Peyer's patch (tissue), 4 donors: ENCODE results near the gene RGS9BP. TPM values are rescaled to one million over a fixed set of nuclear protein-coding genes. Genes with fewer than 3 reads are reported as not detected.
"Not testable (repeated sequence)": the region's sequence is repeated elsewhere in the genome, so short reads cannot be mapped to it uniquely, and the experiment has no call there.

ENCODE experiments used
- DNase-seq, 3 donors: peaks; one replicate each; pipeline ENCODE4 v3.0.0-alpha.2; 2017 to 2019
- H3K27ac ChIP-seq, 4 donors: fragments of 200-600 bp; sonication (generic); one replicate each; pipeline ENCODE4 v1.5.1; 2016 to 2019
- H3K27me3 ChIP-seq, 2 donors: fragments of 200-600 bp; sonication (generic); one replicate each; pipeline ENCODE4 v1.5.1; 2019
- H3K36me3 ChIP-seq, 3 donors: fragments of 200-600 bp; sonication (generic); one replicate each; pipeline ENCODE4 v1.5.1; 2016 to 2019
- H3K4me1 ChIP-seq, 4 donors: fragments of 200-600 bp; sonication (generic); one replicate each; pipeline ENCODE4 v1.5.1; 2016 to 2019
- H3K4me3 ChIP-seq, 4 donors: fragments of 200-600 bp; sonication (generic); 1 replicate in 3 of 4; 2 replicates in 1 of 4; pipeline ENCODE4 v1.5.1; 2016 to 2019; ENCODE audit warnings: mild to moderate bottlenecking in 1 of 4
- H3K9me3 ChIP-seq, 4 donors: fragments of 200-600 bp; sonication (generic); one replicate each; pipeline ENCODE4 v1.5.1; 2016 to 2019; ENCODE audit warnings: mild to moderate bottlenecking in 1 of 4
- CTCF ChIP-seq, 6 experiments: fragments of 450-650 bp in 4 of 6; fragments of 200-600 bp in 2 of 6; sonication (generic) in 1 of 6; IDR thresholded peaks; one replicate each; pipeline ENCODE4 v1.5.1; 2017 to 2019; ENCODE audit warnings: antibody characterized with exemption in 6 of 6, mild to moderate bottlenecking in 3 of 6, moderate library complexity in 1 of 6
- POLR2A ChIP-seq, 2 donors: fragments of 450-650 bp; IDR thresholded peaks; one replicate each; pipeline ENCODE4 v1.5.1; 2017; ENCODE audit warnings: antibody characterized with exemption in 2 of 2, mild to moderate bottlenecking in 2 of 2, moderate library complexity in 2 of 2
- total RNA-seq, 4 donors: library from RNA; depleted of rRNA; stranded (reverse); fragments of >200 nt; gene quantifications; one replicate each; pipeline ENCODE4 v1.1.0, GENCODE V29; 2016

The RGS9BP gene
- total RNA-seq, 4 donors from 2014 or later, result 0.67 TPM; not detected in 3

GRCh38 chr19:32692727-32693061 lies 17.0 kb downstream of the RGS9BP start:
- Histone ChIP-seq H3K36me3 (peaks cover 0 to 5% (median 0%) of the 10 kb centered on the region in 3 donors), H3K27me3 (no peaks in the 10 kb centered on the region), H3K9me3 (no peaks in the 10 kb centered on the region), H3K4me1 (peaks cover 4 to 53% (median 9%) of the 10 kb centered on the region in 4 donors), H3K27ac (peak overlapping the region; percentile 67 to 90 (median 87)), H3K4me3 (peak overlapping the region; percentile 56 to 90 (median 81))
- no peak for TF ChIP-seq CTCF (IDR thresholded peaks at IDR 0.05)
- no peak for TF ChIP-seq POLR2A (IDR thresholded peaks at IDR 0.05)
- DNase-seq, result no peak

- H3K27me3 ChIP-seq, H3K9me3 ChIP-seq, H3K36me3 ChIP-seq: not testable (repeated sequence)
- peak overlapping the region; percentile 56 to 90 (median 81) for H3K4me3 ChIP-seq
- peak in 1 of 3 donors; percentile 59 for DNase-seq
- peaks cover 4 to 53% (median 9%) of the 10 kb centered on the region in 4 donors for H3K4me1 ChIP-seq
- H3K27ac ChIP-seq, result peak overlapping the region in 2 of 4 donors; percentile 40 to 84
These were observed 17.8 kb downstream of the RGS9BP start for GRCh38 chr19:32693151-32694108.

- H3K27ac ChIP-seq, result peak overlapping the region in 1 of 4 donors; percentile 40
- H3K27me3 ChIP-seq, H3K9me3 ChIP-seq, DNase-seq: not testable (repeated sequence)
- peaks cover 4 to 53% (median 9%) of the 10 kb centered on the region in 4 donors for H3K4me1 ChIP-seq
- peak overlapping the region in 2 of 4 donors; percentile 86 to 90 for H3K4me3 ChIP-seq
- peaks cover 0 to 16% (median 0%) of the 10 kb centered on the region in 3 donors for H3K36me3 ChIP-seq
These were observed 18.7 kb downstream of the RGS9BP start for GRCh38 chr19:32694316-32694715.

- not testable (repeated sequence) for DNase-seq, H3K27me3 ChIP-seq, H3K27ac ChIP-seq, H3K9me3 ChIP-seq
- Histone ChIP-seq H3K36me3 (peaks cover 0 to 22% (median 0%) of the 10 kb centered on the region in 3 donors), H3K4me3 (peak overlapping the region in 1 of 4 donors; percentile 86), H3K4me1 (peaks cover 4 to 53% (median 9%) of the 10 kb centered on the region in 4 donors)
These were observed 19.2 kb downstream of the RGS9BP start for GRCh38 chr19:32694851-32695250.

- not testable (repeated sequence) for H3K27me3 ChIP-seq, H3K9me3 ChIP-seq, DNase-seq, H3K27ac ChIP-seq, H3K4me3 ChIP-seq
- Histone ChIP-seq H3K36me3 (peaks cover 0 to 28% (median 0%) of the 10 kb centered on the region in 3 donors), H3K4me1 (peaks cover 4 to 50% (median 9%) of the 10 kb centered on the region in 4 donors)
These were observed 19.9 kb downstream of the RGS9BP start for GRCh38 chr19:32695506-32695905.

- H3K4me3 ChIP-seq, H3K27me3 ChIP-seq, H3K9me3 ChIP-seq: not testable (repeated sequence)
- Histone ChIP-seq H3K27ac (peak overlapping the region in 2 of 4 donors; percentile 13 to 77), H3K4me1 (peaks cover 0 to 44% (median 9%) of the 10 kb centered on the region in 4 donors), H3K36me3 (peaks cover 0 to 30% (median 0%) of the 10 kb centered on the region in 3 donors)
- DNase-seq, result peak in 1 of 3 donors; percentile 77
These were observed 21.1 kb downstream of the RGS9BP start for GRCh38 chr19:32696771-32697170.

GRCh38 chr19:32700129-32700528 lies 24.5 kb downstream of the RGS9BP start:
- DNase-seq, H3K27ac ChIP-seq, H3K27me3 ChIP-seq, H3K4me3 ChIP-seq: not testable (repeated sequence)
- Histone ChIP-seq H3K4me1 (peaks cover 0 to 21% (median 0%) of the 10 kb centered on the region in 4 donors), H3K36me3 (peaks cover 0 to 39% (median 0%) of the 10 kb centered on the region in 3 donors), H3K9me3 (peaks cover 0 to 11% (median 4%) of the 10 kb centered on the region in 4 donors)

GRCh38 chr19:32702010-32702409 lies 26.4 kb downstream of the RGS9BP start:
- TF ChIP-seq POLR2A (IDR thresholded peaks at IDR 0.05) (no peak), CTCF (IDR thresholded peaks at IDR 0.05) (no peak)
- DNase-seq, result peak in 1 of 3 donors; percentile 70
- Histone ChIP-seq H3K36me3 (peaks cover 0 to 40% (median 0%) of the 10 kb centered on the region in 3 donors), H3K27ac (no peak overlapping the region), H3K4me1 (peaks cover 0 to 9% (median 0%) of the 10 kb centered on the region in 4 donors), H3K9me3 (peaks cover 0 to 11% (median 4%) of the 10 kb centered on the region in 4 donors), H3K4me3 (no peak overlapping the region), H3K27me3 (no peaks in the 10 kb centered on the region)

- Histone ChIP-seq H3K9me3 (peaks cover 0 to 11% (median 4%) of the 10 kb centered on the region in 4 donors), H3K36me3 (peaks cover 0 to 30% (median 0%) of the 10 kb centered on the region in 3 donors)
- not testable (repeated sequence) for H3K4me1 ChIP-seq, DNase-seq, H3K27ac ChIP-seq, H3K27me3 ChIP-seq, H3K4me3 ChIP-seq
These were observed 28.4 kb downstream of the RGS9BP start for GRCh38 chr19:32704006-32704405.
